ENCODE measurements around the gene PLK1.
A peak's percentile ranks its signal among the peaks of the same experiment; 100 is the strongest.

The PLK1 gene

DNA sequence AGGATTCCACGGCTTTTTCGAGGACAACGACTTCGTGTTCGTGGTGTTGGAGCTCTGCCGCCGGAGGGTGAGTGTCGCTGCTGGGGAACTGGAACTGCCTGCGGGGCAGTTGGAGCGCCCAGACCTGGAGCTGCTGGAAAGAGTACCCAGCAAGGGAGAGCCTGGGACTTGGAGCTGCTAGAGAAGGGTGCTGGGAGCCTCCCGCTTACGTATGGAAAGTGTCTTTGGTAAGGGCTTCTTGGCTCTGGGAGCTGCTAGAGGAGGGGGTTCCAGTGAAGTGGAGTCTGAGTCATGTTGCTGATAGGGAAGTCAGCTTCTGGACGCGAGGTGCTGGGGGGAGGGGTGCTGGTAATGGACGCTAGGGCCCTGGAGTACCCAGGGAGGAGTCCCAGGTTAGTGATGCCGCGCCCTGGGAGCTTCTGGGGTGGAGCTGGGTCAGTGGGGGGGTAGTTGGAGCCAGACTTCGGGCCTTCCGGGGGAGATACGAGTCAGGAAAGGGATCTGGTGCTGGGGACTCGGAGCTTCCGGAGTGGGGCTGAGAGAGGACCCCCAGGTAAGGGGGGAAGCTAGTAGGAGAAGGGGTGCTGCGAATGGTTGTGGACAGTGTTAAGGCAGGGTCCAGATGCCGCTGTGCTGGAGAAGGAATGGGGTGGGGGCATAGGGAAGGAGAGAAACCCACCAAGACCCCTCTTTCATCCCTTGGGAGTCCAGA is 741 bp downstream of the PLK1 start:
- peak; percentile 50 for DNase-seq (ENCODE audit: insufficient read length, low spot score)
- FAIRE-seq = no peak

DNA sequence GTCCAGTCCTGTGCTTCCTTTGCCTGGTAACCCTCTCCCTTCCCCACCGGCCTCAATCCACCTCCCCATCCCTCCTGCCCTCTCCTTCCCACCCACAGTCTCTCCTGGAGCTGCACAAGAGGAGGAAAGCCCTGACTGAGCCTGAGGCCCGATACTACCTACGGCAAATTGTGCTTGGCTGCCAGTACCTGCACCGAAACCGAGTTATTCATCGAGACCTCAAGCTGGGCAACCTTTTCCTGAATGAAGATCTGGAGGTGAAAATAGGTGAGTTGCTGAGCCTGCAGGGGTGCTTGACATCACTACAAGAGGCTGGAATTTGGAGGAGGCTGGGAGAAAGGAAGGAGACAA is 1.3 kb downstream of the PLK1 start:
- FAIRE-seq = no peak
- no peak for DNase-seq (ENCODE audit: insufficient read length, low spot score)

DNA sequence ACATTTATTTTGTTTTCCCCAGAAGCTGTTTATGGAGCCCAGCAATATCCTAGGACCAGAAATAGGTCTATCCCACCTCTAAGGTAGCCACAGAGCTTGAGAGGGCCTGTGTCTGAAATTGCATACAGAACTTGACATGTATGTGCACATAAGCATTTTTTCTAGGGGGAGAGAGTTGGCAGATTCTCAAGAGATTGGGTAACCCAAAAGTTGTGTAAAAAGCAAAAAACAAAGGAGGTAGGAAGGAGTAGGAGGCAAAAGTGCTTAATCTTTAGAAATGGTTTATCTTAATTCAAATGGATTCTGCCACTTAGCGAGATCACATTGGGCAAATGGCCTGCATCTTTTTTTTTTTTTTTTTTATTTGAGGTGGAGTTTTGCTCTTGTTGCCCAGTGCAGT is 3.5 kb downstream of the PLK1 start:
- FAIRE-seq = no peak
- DNase-seq (ENCODE audit: insufficient read length, low spot score) = no peak

DNA sequence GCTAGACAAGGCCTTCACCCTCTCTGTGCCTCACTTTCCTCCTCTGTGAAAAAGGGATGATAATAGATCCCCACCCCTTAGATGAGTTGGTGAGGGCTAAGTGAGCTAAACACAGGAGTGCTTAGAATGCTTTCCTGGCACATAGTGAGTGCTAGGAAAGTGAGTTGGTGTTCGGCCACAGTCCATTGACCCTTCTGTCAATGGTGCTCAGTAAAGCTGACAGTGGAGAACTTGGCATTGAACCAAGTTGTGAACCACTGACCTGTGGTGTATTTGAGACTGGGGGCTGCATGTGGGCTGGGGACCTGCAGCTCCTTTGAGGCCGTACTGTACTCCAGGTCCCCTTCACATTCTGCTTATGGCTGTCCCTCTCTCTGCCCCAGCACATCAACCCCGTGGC is 4.8 kb downstream of the PLK1 start:
- no peak for DNase-seq (ENCODE audit: insufficient read length, low spot score)
- no peak for FAIRE-seq

DNA sequence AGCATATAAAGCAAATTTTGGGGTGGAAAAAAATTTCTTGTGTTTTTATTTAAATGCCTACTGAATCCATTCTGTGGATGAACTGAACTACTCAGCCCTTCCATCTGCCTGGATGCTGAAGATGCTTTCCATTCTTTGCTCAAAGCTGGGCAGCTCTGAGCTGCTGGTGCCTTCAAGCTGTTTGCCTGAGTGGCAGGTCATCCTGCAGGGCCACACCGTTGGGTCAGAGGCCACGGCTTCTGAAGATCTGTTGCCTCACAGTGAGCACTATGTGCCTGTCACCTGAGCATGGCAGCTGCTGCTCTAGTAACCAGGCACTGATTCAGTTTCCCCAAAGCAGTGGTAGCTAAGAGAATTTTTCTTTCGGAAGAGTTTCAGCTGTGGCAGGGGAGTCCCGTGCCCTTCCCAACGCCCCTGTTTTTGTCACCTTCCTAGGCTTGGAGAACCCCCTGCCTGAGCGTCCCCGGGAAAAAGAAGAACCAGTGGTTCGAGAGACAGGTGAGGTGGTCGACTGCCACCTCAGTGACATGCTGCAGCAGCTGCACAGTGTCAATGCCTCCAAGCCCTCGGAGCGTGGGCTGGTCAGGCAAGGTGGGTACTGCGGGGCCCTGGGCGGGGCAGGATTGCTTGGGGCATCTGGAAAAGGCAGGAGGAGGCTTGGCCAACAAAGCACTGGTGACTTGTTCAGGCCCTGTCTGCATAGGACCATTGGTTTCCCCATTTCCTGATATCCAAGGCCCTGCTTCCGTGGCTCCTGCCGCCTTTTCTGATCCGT is 8.5 kb downstream of the PLK1 start:
- FAIRE-seq = no peak
- no peak for DNase-seq (ENCODE audit: insufficient read length, low spot score)

DNA sequence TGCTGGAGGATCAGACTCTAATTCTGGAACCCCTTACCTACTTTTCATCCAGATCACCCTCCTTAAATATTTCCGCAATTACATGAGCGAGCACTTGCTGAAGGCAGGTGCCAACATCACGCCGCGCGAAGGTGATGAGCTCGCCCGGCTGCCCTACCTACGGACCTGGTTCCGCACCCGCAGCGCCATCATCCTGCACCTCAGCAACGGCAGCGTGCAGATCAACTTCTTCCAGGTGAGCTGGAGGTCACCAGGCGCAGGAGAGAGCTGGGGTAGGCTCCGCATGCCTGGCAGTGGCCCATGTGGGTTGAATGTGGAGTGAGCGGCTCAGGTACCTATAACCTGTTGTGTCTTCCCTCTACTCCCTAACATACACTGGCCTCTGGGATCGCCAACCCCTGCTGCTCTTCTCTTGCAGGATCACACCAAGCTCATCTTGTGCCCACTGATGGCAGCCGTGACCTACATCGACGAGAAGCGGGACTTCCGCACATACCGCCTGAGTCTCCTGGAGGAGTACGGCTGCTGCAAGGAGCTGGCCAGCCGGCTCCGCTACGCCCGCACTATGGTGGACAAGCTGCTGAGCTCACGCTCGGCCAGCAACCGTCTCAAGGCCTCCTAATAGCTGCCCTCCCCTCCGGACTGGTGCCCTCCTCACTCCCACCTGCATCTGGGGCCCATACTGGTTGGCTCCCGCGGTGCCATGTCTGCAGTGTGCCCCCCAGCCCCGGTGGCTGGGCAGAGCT is 10.9 kb downstream of the PLK1 start:
- no peak for FAIRE-seq

DNA sequence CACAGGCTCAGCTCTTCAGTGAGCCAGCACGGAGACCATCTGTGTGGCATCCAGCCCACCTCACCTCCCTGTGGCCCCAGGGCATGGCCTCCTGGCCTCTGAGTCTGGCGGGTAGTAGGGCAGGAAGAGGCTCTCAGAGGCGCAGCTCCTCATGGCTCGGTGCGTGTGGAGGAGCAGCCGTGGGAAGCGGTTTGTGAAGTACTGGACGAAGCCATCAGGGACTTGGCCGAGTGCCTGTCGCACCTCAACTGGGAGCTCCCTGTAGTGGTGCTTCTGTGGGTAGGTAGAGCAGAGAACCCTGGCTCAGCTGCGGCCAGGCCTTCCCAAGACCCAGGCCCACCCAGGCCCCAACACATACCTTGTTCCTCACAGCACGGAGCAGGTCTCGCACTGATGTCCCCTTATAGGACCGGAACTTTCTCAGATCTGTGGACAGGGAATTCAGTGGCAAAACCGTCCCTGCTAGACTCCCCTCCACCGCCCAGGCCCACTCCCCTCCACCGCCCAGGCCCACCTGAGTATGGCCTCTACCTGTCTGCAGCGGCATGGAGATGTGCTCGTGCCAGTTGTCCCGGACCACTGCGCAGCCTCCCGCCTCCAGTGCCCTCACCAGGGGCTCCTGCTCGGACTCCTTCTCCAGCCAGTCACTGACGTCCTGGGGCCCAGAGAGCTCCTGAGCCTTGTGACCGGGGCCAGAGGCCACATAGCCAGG is 12.2 kb downstream of the PLK1 start:
- FAIRE-seq (no peak), DNase-seq (ENCODE audit: insufficient read length, low spot score) (no peak)

More for the DNA sequence above, 10.9 kb downstream of the PLK1 start:
- DNase-seq (ENCODE audit: insufficient read length, low spot score) = no peak

DNA sequence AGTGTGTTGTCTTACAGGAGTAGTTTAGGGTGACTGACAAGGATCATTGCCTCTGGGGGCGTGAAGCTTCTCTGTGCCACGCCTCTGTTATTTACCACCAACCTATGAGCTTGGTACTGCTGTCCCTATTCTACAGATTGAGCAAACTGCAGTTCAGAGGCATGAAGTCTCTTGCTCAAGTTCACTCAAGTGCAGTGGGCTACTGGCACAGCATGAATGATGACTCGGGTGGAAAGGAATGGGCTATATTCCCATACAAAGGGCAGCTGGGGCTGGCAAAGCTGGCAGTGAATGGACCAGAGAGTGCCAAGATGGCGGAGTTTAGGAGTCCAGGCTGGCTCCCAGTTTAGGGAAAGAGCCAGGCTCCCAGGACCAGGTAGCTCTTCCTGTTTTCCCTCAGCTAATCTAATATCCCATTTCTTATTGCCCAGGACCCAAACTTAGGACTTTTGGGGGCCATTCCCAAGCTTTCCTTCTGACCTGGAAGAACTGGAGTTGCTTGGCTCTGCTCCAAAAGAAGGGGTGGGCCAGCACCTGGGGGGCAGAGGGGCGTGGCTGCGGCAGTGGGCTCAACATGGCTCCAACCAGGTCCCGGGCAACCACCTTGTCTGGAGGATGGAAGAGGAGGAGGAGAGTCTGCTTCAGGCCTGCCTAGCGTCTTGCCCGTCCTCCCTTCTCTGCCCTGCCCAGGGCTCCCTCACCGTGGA is 12.9 kb downstream of the PLK1 start:
- DNase-seq (ENCODE audit: insufficient read length, low spot score) (no peak), FAIRE-seq (no peak)

DNA sequence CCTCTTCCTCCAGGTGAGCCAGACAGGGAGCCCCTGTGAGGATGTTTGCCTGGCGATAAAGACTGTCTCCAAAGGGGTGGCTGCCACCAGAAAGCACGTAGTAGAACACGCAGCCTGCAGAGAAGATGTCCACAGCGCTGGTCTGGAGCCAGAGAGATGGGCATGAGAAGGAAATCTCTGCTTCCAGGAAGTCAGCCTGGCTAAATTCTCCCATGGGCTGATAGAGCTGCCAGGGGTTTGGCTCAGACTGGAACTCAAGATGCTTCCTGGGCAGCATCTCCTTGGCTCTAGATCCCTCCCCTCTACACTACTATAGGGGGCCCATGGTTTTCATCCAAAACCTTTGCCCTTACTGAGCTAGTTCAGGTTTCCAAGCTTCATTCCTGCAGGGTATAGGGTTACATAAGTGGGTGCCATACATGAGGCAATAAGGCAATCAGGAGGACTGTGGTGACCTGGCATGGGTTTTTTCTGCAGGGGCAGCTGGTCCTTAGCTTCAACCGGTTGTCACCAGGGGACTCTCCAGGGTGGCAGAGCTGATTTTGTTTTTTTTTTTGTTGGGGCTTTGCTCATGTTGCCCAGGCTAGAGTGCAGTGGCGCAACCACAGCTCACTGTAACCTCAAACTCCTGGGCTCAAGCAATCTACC is 13.6 kb downstream of the PLK1 start:
- no peak for FAIRE-seq
- no peak for DNase-seq (ENCODE audit: insufficient read length, low spot score)

DNA sequence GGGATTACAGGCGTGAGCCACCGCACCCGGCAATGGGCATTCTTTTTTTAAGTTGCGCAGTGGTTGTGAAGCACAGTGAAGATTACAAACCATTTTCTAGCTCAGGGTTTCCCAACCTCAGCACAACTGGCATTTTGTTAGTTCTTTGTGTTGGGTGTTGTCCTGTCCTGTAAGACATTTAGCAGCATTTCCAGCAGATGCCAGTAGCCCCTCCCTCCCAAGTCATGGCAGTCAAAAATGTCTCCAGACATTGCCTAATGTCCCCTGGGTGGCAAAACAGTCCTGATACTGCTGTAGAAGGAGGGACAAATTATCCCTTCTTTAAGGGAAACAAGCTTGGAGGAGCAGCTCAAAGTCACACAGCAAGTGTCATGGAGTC is 15.6 kb downstream of the PLK1 start:
- DNase-seq (ENCODE audit: insufficient read length, low spot score) = no peak
- FAIRE-seq = no peak

DNA sequence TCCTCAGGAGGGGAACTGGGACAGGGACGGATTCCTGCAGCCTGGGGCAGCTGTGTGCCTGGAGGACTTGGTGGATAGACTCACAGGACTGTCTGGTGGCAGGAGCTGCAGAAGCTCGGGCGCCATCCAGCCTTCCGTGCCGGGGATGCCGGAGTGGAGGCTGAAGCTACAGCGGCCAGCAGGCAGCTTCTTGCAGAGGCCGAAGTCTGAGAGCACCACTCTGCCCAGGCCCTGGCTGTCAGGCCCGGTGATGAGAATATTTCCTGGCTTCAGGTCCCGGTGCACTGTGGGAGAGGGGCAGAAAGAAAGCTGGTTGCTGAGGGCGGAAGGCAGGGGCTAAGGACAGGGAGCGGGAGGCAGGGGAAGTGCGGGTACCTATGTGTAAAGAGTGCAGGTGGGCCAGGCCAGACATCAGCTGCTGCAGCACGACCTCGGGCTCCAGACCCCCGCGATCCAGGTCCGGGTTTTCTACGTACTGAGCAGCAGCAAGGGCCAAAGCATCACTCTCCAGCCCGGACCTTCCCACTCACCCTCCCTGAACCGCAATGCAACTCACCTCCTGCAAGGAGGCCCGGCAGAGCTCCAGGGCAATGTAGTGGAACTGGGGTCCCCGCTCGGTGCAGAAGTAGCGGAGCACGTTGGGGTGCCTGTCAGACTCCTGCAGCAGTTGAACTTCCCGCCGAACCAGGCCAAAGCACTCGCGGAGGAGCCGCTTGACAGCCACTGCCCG is 16.1 kb downstream of the PLK1 start:
- no peak for FAIRE-seq

DNA sequence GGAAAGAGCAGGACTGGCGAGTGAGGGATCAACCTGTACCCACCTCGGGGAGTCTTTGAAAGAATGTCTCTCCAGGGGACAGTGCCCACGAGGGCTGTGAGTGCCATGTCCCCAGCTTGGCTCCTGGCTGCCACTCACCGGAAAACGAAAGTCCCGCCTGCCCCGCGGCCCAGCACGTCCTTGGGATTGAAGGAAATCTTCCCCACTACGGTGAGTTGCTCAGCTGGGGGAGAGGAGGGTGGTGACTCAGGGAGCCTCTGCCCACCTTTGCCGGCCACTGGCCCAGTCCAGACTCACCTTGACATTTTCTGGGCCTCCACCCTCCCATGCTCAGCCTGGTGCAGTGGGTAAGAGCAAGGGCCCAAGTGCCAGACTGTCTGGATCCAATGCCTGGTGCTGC is 17.1 kb downstream of the PLK1 start:
- DNase-seq (ENCODE audit: insufficient read length, low spot score) (no peak), FAIRE-seq (no peak)

More for the DNA sequence above, 16.1 kb downstream of the PLK1 start:
- DNase-seq (ENCODE audit: insufficient read length, low spot score) = no peak

DNA sequence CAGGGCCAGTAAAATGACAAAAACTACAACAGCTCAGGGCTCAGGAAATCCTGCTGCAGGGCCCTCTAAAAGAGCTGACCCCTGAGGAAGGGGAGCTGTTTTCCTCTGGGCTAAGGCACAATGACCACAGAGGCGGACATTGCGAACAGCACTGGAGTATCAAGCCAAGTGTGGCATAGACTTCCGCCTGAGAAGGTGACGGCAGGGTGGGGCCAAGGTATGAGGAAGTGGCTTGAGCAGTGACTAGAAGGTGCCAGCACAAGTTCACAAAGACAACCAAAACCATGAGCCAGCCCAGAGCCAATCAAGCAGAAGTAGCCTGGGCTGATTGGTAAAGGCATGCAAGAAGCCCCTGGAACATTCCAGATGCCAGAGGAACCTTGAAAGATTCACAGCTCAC is 20.4 kb downstream of the PLK1 start:
- FAIRE-seq = no peak
- DNase-seq (ENCODE audit: insufficient read length, low spot score) = no peak

DNA sequence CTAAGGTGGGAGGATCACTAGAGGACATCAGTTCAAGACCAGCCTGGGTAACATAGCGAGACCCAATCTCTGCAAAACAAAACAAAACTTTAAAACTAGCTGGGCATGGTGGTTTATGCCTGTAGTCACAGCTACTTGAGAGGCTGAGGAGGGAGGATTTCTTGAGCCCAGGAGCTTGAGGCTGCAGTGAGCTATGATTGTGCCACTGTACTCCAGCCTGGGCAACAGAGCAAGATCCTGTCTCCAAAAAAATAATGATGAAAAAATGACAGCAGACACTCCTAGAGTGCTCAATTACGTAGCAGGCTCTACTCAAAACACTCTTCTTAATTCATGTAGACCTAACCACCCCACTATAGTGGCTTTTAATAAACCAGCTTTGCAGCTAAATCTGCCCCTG is 21.4 kb downstream of the PLK1 start:
- DNase-seq (ENCODE audit: insufficient read length, low spot score) (no peak), FAIRE-seq (no peak)

DNA sequence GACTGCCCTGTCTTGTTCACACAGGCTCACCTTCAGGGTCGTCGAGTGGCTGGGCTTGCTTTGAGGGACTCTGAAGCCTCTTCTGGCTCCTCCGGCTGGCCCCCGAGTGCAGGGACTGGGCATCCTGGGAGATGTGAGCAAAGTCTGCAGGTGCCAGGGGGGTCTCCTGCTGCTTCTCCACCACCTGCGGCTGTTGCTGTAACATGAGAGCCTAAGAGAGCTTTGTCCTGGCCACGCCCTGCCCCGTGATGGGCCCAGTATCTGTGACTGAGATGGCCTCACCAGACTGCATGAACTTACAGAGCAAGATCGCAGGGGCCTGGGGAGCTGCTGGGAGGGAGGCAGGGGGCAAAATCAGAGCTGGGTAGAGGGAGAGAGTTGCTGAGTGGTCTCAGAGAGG is 21.8 kb downstream of the PLK1 start:
- no peak for FAIRE-seq
- no peak for DNase-seq (ENCODE audit: insufficient read length, low spot score)

DNA sequence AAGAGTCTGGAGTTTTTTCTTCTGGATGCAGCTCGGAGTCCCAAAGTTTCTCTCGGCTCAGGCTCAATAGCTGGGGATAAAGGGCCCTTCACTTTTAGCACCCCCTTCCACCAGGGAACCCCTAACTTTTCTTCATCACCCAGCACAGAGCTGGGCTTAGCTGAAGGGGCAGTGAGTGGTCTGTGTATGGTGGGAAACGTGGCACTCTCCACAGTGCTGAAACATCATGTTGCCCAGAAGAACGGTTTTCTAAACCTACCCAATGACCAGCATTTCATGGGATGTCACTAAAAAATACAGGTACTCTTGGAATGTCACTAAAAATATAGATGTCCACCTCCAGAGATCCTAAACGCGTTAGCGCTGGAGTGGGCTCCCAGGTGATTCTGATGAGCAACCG is 22.4 kb downstream of the PLK1 start:
- FAIRE-seq (no peak), DNase-seq (ENCODE audit: insufficient read length, low spot score) (no peak)

DNA sequence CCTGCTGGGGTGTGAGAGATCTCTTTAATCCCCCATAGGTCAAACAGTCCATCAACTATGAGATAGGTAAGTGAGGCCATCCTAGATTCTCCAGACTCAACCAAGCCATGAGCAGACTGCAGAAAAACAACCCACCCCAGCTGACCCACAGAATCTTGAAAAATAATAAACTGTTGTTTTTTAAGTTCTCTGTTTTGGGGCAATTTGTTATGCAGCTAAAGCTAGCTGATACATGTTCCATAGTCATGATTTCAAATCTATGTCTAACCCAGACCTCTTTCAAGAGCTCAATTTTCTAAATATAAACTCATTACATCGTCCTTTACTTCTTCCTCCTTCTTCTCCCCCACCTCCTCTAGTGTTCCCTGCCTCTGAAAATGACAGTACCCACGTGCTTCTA is 24.3 kb downstream of the PLK1 start:
- no peak for FAIRE-seq
- DNase-seq (ENCODE audit: insufficient read length, low spot score) = no peak

DNA sequence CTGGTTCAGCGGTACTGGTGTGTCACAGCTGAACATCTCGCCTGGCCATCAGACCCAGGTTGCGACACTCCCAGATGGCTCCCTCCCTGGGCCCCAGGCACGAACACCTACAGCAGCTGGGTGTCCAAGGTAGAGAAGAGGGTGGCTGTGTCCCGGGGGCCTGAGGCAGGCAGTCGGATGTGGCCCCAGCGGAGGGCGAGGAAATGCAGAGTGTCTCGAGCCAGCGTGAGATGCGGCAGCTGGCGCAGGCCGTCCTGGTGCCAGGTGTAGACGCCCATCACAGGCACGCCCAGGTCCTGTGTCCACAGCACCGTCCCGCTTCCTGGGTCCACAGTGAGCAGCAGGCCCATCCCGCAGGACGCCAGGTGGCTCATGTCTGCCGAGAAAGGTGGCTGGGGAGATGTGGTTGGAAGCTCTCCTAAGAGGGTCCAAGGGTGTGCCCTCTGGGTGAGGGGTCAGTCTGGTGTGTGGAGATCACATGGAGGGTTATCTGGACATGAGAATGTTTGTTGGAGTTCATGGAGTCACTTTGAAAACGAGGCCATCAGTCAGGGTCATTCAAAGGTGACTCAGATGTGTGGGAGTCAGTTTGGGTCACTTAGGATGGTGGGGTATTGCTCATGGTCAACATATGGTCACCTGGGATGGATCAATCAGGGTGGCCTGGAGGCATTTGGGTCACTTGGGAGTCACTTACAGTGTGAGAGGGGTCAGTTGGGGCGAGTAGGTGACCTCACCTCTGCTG is 26.3 kb downstream of the PLK1 start:
- no peak for FAIRE-seq
- no peak for DNase-seq (ENCODE audit: insufficient read length, low spot score)

DNA sequence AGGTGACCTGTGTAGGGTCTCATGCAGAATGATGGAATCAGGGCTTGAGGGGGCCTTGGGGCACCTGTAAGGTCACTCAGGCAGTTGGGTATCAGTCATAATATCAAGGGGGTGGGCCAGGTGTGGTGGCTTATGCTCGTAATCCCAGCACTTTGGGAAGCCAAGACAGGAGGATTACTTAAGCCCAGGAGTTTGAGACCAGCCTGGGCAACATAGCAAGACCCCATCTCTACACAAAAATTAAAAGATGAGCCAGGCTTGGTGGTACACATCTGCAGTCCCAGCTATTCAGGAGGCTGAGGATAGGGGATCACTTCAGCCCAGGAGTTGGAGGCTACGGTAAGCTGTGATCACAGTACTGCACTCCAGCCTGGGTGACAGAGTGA is 26.8 kb downstream of the PLK1 start:
- DNase-seq (ENCODE audit: insufficient read length, low spot score) (no peak), FAIRE-seq (no peak)

Measured in HTR-8/SVneo (cell line).